ENCODE measurements around the gene MAEA.
"Not testable (repeated sequence)": the region's sequence is repeated elsewhere in the genome, so short reads cannot be mapped to it uniquely, and the experiment has no call there.

MAEA gene

DNA sequence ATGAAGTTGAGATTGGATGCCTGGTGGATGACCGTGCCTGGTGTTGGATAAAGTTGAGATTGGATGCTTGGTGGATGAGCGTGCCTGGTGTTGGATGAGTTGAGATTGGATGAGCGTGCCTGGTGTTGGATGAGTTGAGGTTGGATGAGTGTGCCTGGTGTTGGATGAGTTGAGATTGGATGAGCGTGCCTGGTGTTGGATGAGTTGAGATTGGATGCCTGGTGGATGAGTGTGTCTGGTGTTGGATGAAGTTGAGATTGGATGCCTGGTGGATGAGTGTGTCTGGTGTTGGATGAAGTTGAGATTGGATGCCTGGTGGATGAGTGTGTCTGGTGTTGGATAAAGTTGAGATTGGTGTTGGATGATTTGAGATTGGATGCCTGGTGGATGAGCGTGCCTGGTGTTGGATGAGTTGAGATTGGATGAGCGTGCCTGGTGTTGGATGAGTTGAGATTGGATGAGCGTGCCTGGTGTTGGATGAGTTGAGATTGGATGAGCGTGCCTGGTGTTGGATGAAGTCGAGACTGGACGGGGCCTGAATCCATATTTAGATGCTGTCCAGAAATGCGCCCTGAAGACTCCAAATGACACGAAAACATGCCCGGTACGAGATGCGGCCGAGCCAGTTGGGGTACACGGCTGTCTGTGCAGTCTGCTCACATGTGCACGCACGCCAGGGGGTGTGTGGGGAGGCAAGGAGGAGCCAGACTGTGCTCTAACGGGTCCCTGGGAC lies 34.9 kb downstream of the MAEA start:
- DNase-seq = not testable (repeated sequence)

DNA sequence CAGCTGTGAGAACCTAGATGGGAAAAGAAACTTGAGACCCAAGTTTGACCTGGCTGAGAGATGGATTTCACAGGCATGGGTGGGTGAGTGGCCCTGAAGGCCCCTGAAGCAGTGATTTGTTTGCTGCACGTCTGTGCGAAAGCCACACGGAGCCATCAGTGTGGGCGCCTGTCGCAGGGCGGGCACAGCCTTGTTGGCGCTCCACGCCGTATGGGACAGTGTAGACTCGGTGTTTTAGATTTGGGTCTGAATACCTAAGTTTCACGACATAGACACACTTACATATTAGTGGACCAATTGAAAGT lies 35.4 kb downstream of the MAEA start:
- DNase-seq = no peak

DNA sequence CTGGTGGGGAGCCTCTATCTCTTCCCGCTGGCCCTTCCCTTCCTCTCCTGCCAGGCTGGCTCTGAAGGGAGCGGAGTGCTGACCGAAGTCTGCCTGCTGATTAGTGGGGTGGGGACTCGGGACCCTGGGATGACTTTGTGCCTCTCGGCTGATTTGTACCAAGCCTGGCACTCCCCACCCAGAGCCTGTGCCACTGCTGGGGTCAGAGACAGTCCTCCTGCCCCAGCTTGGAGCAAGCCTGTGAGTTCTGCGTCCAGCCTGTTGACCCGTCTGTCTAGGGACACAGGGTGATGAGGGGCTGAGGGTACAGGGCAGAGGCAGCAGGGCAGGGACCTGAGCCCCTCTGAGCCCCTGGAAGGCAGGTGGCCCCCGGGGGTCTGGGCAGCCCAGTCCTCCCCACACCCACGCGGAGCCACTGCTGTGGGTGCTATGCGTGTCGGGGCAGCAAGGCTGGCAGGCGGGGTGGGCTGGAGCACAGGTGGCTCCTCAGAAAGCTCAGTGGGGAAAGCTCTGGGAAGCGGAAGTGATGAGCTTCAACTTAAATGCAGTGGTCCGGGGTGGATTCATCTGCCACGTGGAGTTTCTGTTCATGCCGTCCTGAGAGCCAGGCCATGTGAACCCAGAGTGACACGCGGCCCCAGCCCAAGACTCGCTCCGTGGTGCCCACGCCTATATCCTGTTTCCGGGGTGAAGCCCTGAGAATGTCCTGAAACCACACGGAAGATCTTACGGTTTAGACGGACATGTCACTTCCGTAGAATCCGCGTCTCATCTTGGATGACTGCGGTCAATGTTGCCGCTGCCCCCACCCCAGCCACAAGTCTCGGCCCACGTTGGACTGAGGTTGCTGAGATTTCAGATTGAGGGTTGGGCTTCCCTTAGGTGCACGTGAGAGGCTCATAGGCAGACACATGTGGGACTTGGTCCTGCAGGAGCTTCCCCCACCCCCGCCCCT lies 36.3 kb downstream of the MAEA start:
- no peak for DNase-seq

DNA sequence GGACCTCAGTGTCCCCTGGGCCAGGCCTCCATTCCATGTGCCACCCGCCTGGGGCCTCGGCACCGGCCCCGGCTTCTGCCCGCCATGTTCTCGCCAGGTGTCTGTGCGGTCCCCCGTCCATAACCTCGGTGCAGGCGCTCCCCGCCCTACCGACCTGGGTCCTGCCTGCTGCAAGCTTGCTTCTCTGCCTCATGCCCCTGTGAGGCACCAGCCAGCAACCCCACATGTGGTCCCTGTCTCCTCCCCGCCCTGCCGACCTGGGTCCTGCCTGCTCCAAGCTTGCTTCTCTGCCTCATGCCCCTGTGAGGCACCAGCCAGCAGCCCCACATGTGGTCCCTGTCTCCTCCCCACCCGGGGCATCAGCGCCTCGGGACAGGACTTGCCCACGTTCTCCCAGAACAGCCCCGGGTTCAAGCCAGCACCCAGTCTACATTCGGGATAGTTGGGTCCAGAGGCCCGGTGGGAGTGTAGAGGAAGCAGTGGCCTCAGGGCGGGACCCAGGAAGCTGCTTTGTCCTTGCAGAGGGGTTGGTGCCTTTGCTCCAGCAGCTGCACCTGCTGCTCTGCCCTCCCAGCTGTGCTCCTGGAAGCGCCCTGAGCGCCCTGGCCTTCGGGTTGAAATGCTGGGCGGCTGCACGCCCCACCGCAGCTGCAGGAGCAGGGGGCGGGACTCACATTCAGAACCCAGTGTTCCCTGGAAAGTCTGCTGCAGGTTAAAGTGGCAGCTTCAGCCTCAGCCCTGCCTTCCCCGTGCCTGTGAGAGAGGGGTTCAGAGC lies 37.2 kb downstream of the MAEA start:
- no peak for DNase-seq

DNA sequence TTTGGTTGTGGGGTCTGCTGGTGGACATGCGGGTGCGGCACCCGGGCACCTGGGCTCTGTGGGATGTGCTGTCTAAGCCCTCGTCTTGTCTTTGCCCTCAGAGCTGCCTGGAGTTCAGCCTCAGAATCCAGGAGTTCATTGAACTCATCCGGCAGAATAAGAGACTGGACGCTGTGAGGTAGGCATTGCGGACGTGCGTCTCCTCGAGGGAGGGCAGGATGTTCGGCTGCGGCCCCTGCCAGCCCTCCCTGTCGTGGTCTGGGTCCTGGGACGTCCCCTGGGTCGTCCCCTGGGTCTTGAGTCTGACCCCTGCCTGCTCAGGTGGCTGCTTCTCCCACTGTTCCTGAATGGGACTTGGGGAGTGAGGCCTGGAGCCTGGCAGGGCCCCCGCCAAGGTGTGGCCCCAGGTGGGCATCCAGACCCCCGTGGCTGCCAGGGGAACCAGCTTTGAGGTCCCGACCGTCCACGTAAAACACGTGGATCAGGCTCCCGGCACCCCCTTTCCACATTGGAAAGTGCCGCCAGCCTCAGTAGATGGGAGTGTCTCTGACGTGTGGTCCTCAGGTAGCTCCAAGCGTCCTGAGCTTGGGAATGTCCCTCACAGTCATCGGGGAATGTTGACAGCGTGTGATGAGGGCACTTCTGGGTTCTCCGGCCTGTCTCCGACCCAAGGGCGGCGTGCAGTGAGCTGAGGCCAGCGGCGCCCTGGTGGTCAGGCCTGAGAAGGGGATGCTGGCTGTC lies 38.0 kb downstream of the MAEA start:
- no peak for DNase-seq

DNA sequence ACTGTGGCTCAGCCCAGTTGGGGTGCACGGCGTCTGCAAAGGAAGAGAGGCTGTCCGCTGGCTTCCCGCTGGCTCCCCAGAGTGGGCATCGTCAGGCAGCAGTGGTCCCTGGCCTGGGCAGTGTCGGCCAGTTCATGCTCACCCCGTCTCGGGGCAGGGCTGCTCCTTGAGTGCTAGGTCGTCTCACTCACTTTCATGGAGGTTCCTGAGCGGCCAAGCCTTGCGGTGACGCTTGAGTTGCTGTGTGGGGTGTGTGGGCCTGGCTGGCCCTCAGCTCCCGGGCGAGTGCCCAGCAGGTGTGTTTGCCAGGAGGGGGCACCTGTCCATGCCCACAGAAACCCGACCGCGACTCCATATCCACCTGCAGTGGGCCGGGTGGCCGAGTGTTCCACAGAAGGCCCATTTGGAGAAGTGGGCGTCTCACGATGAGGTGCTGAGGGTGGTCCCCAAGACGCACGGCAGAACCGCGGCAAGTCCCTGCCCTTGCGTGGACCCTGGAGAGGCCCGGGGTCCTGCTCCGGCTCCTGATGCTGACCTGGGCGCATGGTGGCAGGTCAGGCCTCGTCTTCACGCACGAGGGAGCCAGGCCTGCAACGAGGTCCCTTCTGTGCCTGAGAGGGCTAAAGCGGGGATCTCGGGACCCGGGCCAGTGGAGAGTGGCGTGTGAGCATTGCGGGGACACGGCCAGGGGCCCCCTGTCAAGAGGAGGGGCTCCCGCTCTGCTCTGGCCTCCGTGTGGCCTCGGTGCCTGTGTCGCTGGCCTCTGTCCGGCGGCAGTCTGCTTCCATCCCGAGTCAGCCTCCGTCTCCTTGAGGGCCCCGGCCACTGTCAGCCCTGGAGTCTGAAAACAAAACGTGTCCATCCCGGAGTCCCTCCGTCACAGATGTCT lies 38.8 kb downstream of the MAEA start:
- no peak for DNase-seq

DNA sequence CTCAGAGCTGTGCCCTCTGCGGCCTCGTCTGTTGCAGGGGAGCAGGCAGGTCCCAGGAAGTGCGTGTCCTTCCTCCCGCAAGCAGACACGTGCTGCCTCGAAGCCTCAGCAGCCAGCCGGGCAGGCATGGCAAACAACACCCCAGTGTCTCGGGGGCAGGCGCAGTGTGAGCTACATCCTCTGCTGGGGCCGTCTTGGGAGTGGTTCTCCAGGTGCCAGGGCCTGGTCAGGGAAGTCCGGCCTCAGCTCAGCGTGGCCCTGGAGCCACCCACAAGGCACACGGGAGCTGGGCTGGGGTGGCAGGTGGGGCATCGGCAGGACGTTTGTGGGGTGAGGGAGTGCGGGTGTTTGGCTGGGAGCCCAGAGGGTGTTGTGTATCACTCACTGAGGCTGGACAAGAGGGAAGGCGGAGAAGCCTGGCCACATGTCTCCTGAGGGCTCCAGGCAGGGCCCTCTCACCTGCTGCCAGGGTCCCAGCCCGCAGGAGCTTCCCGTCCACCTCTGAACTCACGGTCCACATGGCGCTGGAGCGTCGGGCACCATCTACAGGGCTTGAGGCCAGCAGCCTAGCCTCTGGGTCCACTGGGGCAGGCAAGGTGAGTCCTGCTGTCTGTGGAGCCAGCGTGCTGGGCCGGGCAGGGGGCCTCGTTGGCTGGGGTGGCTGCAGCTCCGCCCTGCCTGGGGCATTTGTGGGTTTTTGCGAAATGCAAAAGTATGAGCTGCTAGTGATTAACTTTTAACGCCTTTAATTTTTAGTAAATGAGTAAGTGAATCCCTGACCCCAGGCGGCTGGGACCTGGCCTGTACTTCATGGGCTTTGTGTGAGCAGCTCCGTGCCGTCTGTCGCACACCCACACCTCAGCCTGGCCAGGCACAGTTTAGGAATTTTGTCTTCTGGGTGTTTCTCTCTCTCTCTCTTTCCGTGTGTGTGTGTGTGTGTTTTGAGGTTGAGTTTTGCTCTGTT lies 40.0 kb downstream of the MAEA start:
- no peak for DNase-seq

DNA sequence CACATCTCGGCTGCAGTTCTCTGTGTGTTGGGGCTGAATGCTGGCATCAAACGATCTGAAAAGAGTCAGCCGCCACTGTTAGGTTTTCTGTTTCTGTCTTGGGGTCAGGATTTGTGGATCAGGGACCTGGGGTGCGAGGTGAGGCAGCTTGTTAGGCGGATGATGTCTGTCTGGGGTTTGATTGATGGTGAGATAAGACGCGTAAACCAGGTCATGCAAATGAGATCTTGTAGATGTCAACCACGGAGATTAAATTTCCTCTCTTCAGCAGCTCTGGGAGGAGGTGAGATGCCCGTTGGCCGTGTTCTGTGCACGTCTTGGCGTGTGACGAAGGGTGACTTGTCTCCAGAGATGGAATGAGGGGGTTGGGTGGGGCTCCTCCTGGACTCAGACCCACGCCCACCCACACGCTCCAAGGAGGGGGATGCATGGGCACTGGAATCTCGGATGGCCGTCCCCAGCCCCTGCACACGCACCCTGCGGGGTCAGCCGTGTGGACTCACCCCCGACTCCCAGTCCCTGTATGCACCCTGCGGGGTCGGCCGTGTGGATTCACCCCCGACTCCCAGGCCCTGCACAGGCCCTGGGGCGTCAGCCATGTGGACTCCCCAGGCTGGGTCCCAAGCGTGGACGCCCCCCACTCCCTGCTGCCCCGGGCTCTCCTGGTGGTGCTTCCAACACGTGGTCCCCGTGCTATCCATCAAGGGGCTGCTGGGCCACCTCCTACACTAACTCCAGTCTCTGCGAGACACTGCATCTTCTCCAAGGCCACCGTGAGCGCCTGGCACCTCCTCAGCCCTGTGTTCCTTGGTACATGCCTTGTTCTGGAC lies 41.3 kb downstream of the MAEA start:
- DNase-seq = no peak

DNA sequence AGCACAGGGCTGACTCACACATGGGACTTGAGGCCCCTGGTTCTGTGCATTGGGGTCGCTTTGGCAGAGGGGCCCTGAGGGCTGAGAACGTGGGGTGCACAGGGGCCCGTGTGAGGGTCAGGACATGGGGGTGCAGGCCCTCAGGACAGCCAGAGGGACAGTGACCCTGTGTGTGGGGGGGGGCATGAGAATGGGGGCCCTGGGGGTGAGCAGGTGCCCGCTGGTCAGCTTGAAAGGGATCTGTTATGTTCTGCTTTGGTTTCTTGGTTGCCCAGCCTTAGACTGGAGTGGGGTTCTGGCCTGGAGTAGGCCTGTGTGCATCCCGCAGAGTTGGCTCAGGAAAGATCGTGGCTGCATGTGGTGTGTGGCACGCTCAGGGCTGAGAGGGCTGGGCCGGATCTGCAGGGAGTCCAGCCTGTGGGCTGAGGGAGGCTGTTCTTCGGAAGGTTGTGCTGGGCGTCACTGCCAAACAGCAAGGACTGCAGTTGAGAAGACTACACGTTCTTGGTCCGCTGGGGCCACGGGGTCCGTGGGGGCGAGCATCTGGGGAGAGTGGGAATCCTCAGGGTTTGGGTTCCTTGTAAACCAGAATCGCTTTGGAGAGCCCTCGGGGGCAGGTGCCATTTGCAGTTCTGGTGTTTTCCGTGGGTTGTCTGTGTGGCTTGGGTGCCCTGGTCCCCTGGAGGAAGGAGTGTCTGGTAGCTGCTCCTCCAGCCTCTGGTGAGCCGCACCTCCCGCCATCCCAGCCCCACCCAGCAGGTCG lies 42.1 kb downstream of the MAEA start:
- DNase-seq = no peak

DNA sequence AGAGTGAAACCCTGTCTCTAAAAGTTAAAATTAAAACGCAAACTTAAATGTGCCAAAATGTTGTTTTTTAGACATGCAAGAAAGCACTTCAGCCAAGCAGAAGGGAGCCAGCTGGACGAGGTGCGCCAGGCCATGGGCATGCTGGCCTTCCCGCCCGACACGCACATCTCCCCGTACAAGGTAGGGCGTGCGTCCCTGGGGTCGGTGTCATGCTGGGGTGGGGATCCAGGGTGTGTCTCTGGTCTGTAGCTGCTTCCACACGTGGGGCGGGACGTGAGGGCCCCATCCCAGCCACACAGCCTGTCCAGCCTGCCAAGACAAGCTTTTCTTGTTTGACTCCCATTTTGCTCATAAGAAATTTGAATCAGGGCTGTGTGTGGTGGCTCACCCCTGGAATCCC lies 43.0 kb downstream of the MAEA start:
- DNase-seq = no peak

DNA sequence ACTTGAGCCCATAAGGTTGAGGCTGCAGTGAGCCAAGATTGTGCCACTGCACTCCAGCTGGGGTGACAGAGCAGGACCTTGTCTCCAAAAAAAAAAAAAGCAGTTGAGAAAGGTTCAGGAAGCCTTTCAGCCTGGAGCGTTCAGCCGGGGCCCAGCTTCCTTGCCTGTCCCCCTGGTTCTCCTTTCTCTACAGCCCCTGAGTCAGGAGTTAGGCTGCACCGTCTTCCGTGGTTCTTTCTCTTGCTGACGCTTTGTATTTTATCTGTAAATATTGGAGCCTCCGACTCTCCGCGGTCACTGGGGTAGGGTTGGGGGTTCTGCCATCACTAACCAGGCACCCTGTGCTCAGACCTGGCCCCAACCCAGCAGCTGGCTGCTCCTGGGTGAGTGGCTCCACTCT lies 43.6 kb downstream of the MAEA start:
- no peak for DNase-seq

DNA sequence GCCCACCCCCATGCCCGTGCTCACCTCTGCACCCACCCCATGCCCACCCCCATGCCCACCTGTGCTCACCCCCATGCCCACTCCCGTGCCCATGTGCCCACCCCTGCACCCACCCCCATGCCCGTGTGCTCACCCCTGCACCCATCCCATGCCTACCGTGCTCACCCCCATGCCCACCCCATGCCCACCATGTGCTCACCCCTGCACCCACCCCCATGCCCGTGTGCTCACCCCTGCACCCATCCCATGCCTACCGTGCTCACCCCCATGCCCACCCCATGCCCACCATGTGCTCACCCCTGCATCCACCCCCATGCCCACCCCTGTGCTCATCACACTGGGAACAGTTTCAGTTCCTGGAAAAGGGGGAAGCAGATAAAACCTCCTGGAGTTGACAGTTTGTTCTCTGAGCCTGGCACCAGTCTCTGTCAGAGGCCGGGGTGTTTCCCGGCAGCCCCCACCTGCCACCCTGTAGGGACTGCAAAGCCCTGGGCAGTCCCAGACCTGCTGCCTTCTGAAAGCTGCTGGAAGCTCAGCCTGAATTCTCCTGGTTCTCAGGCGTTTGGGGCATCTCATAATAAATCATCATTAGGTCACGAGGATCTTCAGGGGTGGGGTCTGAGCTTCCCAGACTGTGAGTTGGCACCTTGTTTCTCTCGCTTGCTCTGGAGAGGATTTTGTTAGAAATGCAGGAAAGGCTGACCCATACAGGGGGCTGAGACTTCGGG lies 44.3 kb downstream of the MAEA start:
- DNase-seq = not testable (repeated sequence)

DNA sequence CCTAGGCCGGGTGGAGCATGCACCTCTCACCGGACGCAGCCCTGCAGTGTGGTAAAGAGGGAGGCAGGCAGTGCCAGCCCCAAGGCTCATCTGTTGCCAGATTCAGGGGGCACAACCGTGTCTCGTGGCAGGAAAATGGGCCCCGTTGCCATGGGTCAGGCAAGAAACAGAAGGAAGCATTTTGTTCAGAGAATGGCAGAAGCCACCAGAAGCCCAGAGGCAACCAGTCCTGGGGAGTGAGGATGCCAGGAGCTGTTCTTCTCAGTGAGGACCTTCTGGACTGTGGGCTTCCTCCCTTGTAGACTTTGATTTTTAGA lies 44.8 kb downstream of the MAEA start:
- DNase-seq = no peak

DNA sequence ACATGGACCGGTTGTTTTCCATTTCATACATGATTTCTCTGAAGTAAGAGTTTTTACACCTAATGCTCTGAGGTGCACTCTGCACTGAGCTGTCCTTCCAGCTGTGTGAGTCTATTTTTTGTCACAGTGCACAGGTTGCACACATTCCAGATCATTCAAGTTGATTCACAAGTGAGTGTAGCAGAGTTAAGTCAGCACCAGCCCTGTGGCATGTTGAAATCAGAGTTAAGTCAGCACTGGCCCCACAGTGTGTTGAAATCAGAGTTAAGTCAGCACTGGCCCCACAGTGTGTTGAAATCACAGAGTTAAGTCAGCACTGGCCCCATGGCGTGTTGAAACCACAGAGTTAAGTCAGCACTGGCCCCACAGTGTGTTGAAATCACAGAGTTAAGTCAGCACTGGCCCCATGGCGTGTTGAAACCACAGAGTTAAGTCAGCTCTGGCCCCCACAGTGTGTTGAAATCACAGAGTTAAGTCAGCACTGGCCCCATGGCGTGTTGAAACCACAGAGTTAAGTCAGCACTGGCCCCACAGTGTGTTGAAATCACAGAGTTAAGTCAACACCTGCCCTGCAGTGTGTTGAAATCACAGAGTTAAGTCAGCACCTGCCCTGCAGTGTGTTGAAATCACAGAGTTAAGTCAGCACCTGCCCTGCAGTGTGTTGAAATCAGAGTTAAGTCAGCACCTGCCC lies 45.6 kb downstream of the MAEA start:
- not testable (repeated sequence) for DNase-seq

DNA sequence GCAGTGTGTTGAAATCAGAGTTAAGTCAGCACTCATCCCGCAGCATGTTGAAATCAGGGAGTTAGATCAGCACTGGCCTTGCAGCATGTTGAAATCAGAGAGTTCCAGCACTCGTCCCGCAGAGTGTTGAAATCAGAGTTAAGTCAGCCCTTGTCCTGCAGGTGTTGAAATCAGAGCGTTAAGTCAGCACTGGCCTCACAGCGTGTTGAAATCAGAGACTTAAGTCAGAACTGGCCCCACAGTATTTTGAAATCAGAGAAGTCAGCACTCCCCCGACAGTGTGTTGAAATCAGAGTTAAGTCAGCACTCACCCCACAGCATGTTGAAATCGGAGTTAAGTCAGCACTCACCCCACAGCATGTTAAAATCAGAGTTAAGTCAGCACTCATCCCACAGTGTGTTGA lies 46.4 kb downstream of the MAEA start:
- DNase-seq = peak; percentile 40

DNA sequence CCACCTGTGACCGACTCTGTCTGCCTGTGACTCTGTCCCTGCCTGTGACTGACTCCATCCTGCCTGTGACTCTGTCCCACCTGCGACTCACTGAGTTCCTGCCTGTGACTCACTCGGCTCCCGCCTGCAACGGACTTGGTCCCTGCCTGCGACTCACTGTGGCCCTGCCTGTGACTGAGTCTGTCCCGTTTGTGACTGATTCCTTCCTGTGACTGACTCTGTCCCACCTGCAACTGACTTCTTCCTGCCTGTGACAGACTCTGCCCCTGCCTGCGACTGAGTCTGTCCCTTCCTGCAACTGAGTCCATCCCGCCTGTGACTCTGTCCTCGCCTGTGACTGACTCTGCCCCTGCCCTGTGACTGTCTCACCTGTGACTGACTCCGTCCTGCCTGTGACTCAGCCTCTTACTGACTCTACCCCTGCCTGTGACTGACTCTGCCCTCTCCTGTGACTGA lies 47.7 kb downstream of the MAEA start:
- no peak for DNase-seq

DNA sequence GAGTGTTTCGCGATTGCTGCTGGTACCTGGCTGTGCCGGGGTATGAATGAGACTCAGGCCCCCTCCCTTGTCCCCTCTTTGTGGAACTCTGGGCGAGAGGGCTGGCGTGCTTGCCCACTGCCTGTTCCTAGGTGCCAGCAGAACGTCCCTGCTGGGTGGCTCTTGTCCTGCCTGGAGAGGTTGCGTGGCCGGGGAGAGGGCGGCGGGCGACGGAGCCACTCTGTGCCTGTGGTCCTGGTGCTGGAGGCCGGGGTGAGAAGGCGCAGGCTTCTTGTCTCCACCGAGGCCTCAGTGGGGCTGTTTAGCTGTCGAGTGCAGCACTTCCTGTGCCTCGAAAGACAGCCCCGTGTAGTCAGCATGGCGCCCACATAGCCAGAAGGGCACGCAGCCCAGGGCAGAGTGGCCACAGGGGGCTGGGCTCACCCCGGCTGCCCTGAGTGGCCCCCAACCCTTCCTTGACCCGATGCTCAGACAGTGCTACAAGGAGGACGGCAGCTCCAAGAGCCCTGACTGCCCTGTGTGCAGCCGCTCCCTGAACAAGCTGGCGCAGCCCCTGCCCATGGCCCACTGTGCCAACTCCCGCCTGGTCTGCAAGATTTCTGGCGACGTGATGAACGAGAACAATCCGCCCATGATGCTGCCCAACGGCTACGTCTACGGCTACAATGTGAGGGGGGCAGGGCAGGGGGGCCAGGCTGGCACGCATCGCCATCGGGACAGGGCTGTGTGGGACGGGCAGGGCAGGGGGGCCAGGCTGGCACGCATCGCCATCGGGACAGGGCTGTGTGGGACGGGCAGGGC lies 48.5 kb downstream of the MAEA start:
- DNase-seq = no peak

Data from hematopoietic multipotent progenitor cell treated with erythropoietin and hydrocortisone succinate and interleukin-3 and kit ligand, for 4 days (in vitro differentiated cells).